CD8-positive, alpha-beta memory T cell (primary cell): Measurements from ENCODE around the gene MED27. TPM values are rescaled to one million over a fixed set of nuclear protein-coding genes. Genes with fewer than 3 reads are reported as not detected.

Source experiments
- CTCF ChIA-PET: fragments of 350-600 bp; sonication (Branson Sonifier 250); formaldehyde crosslinking; loops from one replicate; lab custom pipeline; 2021; ENCODE audit warnings: antibody characterized with exemption; lab: Charles Lee
- POLR2A ChIA-PET: fragments of 350-600 bp; sonication (Branson Sonifier 250); formaldehyde crosslinking; loops from one replicate; lab custom pipeline; 2021; ENCODE audit warnings: antibody characterized with exemption; lab: Charles Lee
- DNase-seq, 5 donors: peaks; one replicate each; pipeline versions ENCODE4 v3.0.0 to v3.0.0-alpha.2; 2020 to 2022; ENCODE audit warnings: mixed read lengths in 1 of 5
- H3K27ac ChIP-seq: one replicate; pipeline ENCODE4 v1.7.0; 2013; ENCODE audit warnings: low read depth, mild to moderate bottlenecking, low read length, moderate library complexity
- H3K27me3 ChIP-seq: 2 replicates; pipeline ENCODE4 v1.7.0; 2013; ENCODE audit warnings: low read length, mild to moderate bottlenecking; ENCODE audit not compliant: insufficient read depth, poor library complexity, severe bottlenecking
- H3K36me3 ChIP-seq: 2 replicates; pipeline ENCODE4 v1.7.0; 2013; ENCODE audit warnings: mild to moderate bottlenecking, low read length, moderate library complexity; ENCODE audit not compliant: insufficient read depth
- H3K4me1 ChIP-seq: 2 replicates; pipeline ENCODE4 v1.7.0; 2013; ENCODE audit warnings: mild to moderate bottlenecking, low read length, moderate library complexity; ENCODE audit not compliant: insufficient read depth
- H3K4me3 ChIP-seq: 2 replicates; pipeline ENCODE4 v1.7.0; 2013; ENCODE audit warnings: mild to moderate bottlenecking, low read length
- H3K9me3 ChIP-seq: 2 replicates; pipeline ENCODE4 v1.7.0; 2013; ENCODE audit warnings: mild to moderate bottlenecking, low read length
- H3K27ac Mint-ChIP-seq, 8 donors: one replicate each; pipeline ENCODE4 v1.8.0; 2020 to 2021; ENCODE audit warnings: mixed read lengths in 8 of 8, mild to moderate bottlenecking in 6 of 8, inconsistent platforms in 3 of 8, moderate library complexity in 3 of 8
- H3K27me3 Mint-ChIP-seq, 2 donors: one replicate each; pipeline ENCODE4 v1.8.0; 2020 to 2021; ENCODE audit warnings: mixed read lengths in 2 of 2, mild to moderate bottlenecking in 1 of 2, moderate library complexity in 1 of 2
- H3K36me3 Mint-ChIP-seq, 3 donors: one replicate each; pipeline ENCODE4 v1.8.0; 2020 to 2021; ENCODE audit warnings: mixed read lengths in 3 of 3, inconsistent platforms in 1 of 3, mild to moderate bottlenecking in 1 of 3
- H3K4me1 Mint-ChIP-seq, 3 donors: one replicate each; pipeline ENCODE4 v1.8.0; 2020 to 2021; ENCODE audit warnings: mixed read lengths in 3 of 3, inconsistent platforms in 1 of 3, mild to moderate bottlenecking in 1 of 3
- H3K4me3 Mint-ChIP-seq, 7 donors: one replicate each; pipeline ENCODE4 v1.8.0; 2020 to 2021; ENCODE audit warnings: mixed read lengths in 7 of 7, mild to moderate bottlenecking in 6 of 7, moderate library complexity in 4 of 7, inconsistent platforms in 2 of 7
- H3K9me3 Mint-ChIP-seq, 5 donors: one replicate each; pipeline ENCODE4 v1.8.0; 2020 to 2022; ENCODE audit warnings: mixed read lengths in 5 of 5, mild to moderate bottlenecking in 3 of 5, moderate library complexity in 2 of 5, inconsistent platforms in 1 of 5
- polyA plus RNA-seq: library from polyadenylated mRNA; unstranded; fragments of 300-500 nt; fragmentation: Illumina TruSeq; gene quantifications from one replicate; pipeline ENCODE4 v1.2.3, GENCODE V29; 2021
- total RNA-seq, 2 experiments: library from RNA; stranded (reverse); gene quantifications; one replicate each; pipeline ENCODE4 v1.2.3, GENCODE V29; 2021

Gene MED27
- total and polyA plus RNA-seq, 3 experiments from 2014 or later = 31.6 to 39.7 (median 35.9) TPM

DNA sequence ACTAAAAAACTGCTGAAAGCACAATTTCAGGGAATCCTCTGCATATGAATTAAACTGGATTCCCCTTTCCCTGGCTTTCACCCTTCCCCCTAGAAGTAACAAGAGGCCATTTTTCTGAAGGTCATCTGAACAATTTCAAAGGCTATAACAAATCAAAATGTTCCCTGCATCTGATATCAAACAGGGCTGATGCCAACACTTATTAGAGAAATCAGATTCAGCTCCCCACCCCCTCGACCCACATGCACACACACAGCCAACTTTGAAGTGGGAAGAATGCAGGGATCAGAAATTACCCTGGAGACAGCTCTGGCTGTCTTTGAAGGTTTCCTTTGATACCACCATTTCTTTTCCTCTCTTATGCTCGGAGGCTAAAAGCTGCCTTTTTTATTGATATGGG lies 190.7 kb downstream of the MED27 start:
- POLR2A ChIA-PET = no interaction called here
- Mint-ChIP-seq H3K9me3 (no peaks in the 10 kb centered on the region), H3K27me3 (no peaks in the 10 kb centered on the region), H3K4me1 (no peaks in the 10 kb centered on the region), H3K4me3 (no peak overlapping the region), H3K27ac (no peak overlapping the region), H3K36me3 (peaks cover 0 to 72% (median 27%) of the 10 kb centered on the region in 3 donors)
- Histone ChIP-seq H3K27me3 (no peaks in the 10 kb centered on the region), H3K9me3 (no peaks in the 10 kb centered on the region), H3K4me1 (no peaks in the 10 kb centered on the region), H3K4me3 (no peak overlapping the region), H3K36me3 (peaks cover 4% of the 10 kb centered on the region), H3K27ac (no peak overlapping the region)
- DNase-seq = no peak
- CTCF ChIA-PET = no interaction called here

- Mint-ChIP-seq H3K4me1 (no peaks in the 10 kb centered on the region), H3K27me3 (no peaks in the 10 kb centered on the region), H3K27ac (no peak overlapping the region), H3K9me3 (no peaks in the 10 kb centered on the region), H3K4me3 (no peak overlapping the region), H3K36me3 (peaks cover 0 to 70% (median 26%) of the 10 kb centered on the region in 3 donors)
- Histone ChIP-seq H3K9me3 (no peaks in the 10 kb centered on the region), H3K27me3 (no peaks in the 10 kb centered on the region), H3K4me3 (no peak overlapping the region), H3K4me1 (no peaks in the 10 kb centered on the region), H3K36me3 (peaks cover 4% of the 10 kb centered on the region), H3K27ac (no peak overlapping the region)
- DNase-seq = no peak
- ChIA-PET CTCF (no interaction called here), POLR2A (no interaction called here)
Measured at GRCh38 chr9:131887680-131888079, 192.0 kb downstream of the MED27 start.

DNA sequence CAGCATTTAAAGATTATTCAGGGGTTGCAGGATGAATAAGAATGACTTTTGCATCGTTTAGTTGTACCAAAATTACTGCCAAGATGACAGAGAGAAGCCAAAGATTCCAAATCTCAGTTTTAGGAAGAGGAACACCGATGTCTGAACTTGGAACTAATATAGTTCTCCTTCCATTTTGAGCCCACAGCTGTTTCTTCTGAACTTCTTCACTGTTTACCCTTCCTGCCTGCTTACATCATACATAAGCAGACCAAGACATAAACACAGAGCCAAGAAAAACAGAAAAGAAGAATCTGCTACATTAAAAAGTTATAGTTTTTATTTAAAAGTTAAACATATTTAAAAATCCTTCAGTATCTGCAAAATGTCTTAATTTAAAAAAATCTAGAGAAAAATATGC lies 192.8 kb downstream of the MED27 start:
- peak overlapping the region in 1 of 8 donors; percentile 77 for H3K27ac Mint-ChIP-seq
- H3K36me3 ChIP-seq = peaks cover 1% of the 10 kb centered on the region

GRCh38 chr9:131885144-131885609 lies 194.5 kb downstream of the MED27 start:
- Histone ChIP-seq H3K36me3 (no peaks in the 10 kb centered on the region), H3K27ac (no peak overlapping the region), H3K27me3 (no peaks in the 10 kb centered on the region), H3K9me3 (no peaks in the 10 kb centered on the region), H3K4me1 (no peaks in the 10 kb centered on the region), H3K4me3 (no peak overlapping the region)
- POLR2A ChIA-PET = no interaction called here
- Mint-ChIP-seq H3K36me3 (peaks cover 0 to 56% (median 13%) of the 10 kb centered on the region in 3 donors), H3K27ac (peak overlapping the region in 1 of 8 donors; percentile 77), H3K4me3 (no peak overlapping the region), H3K4me1 (no peaks in the 10 kb centered on the region), H3K27me3 (no peaks in the 10 kb centered on the region), H3K9me3 (no peaks in the 10 kb centered on the region)
- no peak for DNase-seq
- CTCF ChIA-PET = no interaction called here

More for the DNA sequence above, 192.8 kb downstream of the MED27 start:
- Mint-ChIP-seq H3K36me3 (peaks cover 0 to 68% (median 23%) of the 10 kb centered on the region in 3 donors), H3K9me3 (no peaks in the 10 kb centered on the region), H3K4me3 (no peak overlapping the region), H3K4me1 (no peaks in the 10 kb centered on the region), H3K27me3 (no peaks in the 10 kb centered on the region)
- DNase-seq = no peak
- POLR2A ChIA-PET = no interaction called here
- H3K4me1 ChIP-seq = no peaks in the 10 kb centered on the region
- no peaks in the 10 kb centered on the region for H3K9me3 ChIP-seq
- H3K27ac ChIP-seq = no peak overlapping the region
- H3K4me3 ChIP-seq = no peak overlapping the region
- CTCF ChIA-PET = no interaction called here
- no peaks in the 10 kb centered on the region for H3K27me3 ChIP-seq

DNA sequence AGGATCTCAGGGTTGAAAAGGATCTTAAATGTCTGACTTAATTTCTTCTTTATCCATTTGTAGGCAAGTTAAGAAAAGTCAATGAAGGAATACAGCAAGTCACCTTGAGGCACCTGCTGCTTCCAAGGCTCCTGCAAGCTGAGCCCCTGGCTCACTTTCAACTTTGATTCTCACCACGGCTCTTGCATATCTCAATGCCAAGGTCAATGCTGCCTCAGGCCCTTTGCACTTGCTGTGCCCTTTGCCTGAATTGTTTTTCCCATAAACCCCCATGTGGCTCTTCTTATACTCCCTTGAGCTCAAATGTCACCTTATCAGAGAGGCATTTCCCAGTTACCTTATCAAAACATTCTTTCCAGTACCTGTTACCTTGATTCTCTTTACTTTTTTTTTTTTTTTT lies 195.4 kb downstream of the MED27 start:
- Histone ChIP-seq H3K27me3 (no peaks in the 10 kb centered on the region), H3K4me3 (no peak overlapping the region), H3K27ac (no peak overlapping the region), H3K4me1 (no peaks in the 10 kb centered on the region), H3K9me3 (no peaks in the 10 kb centered on the region), H3K36me3 (no peaks in the 10 kb centered on the region)
- peaks cover 0 to 51% (median 10%) of the 10 kb centered on the region in 3 donors for H3K36me3 Mint-ChIP-seq
- no peaks in the 10 kb centered on the region for H3K27me3 Mint-ChIP-seq
- DNase-seq = no peak
- H3K4me1 Mint-ChIP-seq = no peaks in the 10 kb centered on the region
- CTCF ChIA-PET = no interaction called here
- no peak overlapping the region for H3K27ac Mint-ChIP-seq
- no peaks in the 10 kb centered on the region for H3K9me3 Mint-ChIP-seq
- POLR2A ChIA-PET = no interaction called here
- H3K4me3 Mint-ChIP-seq = no peak overlapping the region

DNA sequence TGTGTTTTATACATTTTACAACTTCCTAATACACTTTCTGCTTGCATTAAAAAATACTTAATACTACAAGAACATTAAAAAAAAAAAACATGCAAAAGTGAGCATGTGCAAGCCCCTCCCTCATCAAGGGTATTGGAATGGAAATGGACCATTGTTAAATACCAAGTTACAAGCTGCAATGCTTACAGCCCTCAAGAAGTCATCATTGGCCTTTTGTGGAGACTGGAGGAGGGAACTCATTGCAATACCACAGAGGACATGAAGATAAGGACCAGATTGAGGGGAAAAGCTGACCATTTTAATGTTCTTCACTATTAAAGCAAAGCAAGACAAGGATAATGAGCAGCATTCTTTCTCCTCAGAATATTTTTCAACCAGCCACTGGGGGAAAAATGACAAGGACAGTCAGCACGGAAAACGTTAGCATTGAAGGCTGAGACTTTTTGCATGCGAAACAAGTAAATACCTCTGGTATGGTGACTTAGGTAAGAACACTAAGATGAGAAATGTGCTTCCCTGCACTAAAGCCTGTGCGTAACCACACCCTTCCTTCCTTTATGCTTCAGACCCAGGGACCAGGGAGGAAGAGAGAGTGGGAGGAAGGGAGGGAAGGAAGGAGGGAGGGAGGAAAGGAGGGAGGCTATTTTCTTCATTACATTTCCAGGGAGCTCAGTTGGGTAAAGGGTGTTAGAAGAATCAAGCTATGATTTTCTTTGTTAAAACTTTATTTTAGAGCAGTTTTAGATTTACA lies 198.7 kb downstream of the MED27 start:
- Histone ChIP-seq H3K9me3 (no peaks in the 10 kb centered on the region), H3K4me3 (no peak overlapping the region), H3K36me3 (no peaks in the 10 kb centered on the region), H3K27ac (no peak overlapping the region), H3K4me1 (no peaks in the 10 kb centered on the region), H3K27me3 (no peaks in the 10 kb centered on the region)
- H3K9me3 Mint-ChIP-seq = no peaks in the 10 kb centered on the region
- H3K4me3 Mint-ChIP-seq = no peak overlapping the region
- CTCF ChIA-PET = no interaction called here
- H3K27ac Mint-ChIP-seq = peak overlapping the region in 2 of 8 donors; percentile 15 to 77
- H3K36me3 Mint-ChIP-seq = peaks cover 0 to 43% (median 3%) of the 10 kb centered on the region in 3 donors
- H3K27me3 Mint-ChIP-seq = no peaks in the 10 kb centered on the region
- DNase-seq = no peak
- POLR2A ChIA-PET = no interaction called here
- H3K4me1 Mint-ChIP-seq = peaks cover 2 to 11% (median 4%) of the 10 kb centered on the region in 3 donors

DNA sequence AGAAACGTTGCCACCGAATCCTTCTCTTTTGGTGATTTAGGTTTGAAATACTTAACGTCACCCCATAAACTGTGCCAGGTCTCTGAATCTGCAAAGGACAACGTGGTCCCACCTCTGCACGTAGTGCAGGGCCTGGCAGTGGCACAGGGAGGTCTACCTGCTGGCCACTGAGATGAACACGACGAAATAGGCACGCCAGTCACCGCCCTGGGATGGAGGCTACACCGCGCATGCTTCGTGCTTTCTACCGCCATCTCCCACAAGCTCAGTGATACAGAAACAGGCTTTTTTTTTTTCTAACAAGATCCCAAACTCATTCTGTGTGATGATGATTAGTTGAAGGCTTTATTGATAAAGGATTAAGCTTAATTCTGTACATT lies 199.8 kb downstream of the MED27 start:
- H3K36me3 ChIP-seq = no peaks in the 10 kb centered on the region
- H3K9me3 Mint-ChIP-seq = no peaks in the 10 kb centered on the region
- no peaks in the 10 kb centered on the region for H3K9me3 ChIP-seq
- no peak overlapping the region for H3K27ac Mint-ChIP-seq
- no peaks in the 10 kb centered on the region for H3K4me1 ChIP-seq
- DNase-seq = no peak
- H3K27me3 ChIP-seq = no peaks in the 10 kb centered on the region
- H3K27ac ChIP-seq = no peak overlapping the region
- ChIA-PET POLR2A (no interaction called here), CTCF (no interaction called here)
- no peak overlapping the region for H3K4me3 Mint-ChIP-seq
- H3K4me1 Mint-ChIP-seq = peaks cover 2 to 12% (median 5%) of the 10 kb centered on the region in 3 donors
- H3K27me3 Mint-ChIP-seq = no peaks in the 10 kb centered on the region
- no peak overlapping the region for H3K4me3 ChIP-seq
- peaks cover 0 to 42% (median 3%) of the 10 kb centered on the region in 3 donors for H3K36me3 Mint-ChIP-seq

GRCh38 chr9:131879181-131879910 lies 200.3 kb downstream of the MED27 start:
- Histone ChIP-seq H3K36me3 (no peaks in the 10 kb centered on the region), H3K4me3 (no peak overlapping the region), H3K9me3 (no peaks in the 10 kb centered on the region), H3K27ac (no peak overlapping the region), H3K27me3 (no peaks in the 10 kb centered on the region), H3K4me1 (no peaks in the 10 kb centered on the region)
- POLR2A ChIA-PET = no interaction called here
- no peaks in the 10 kb centered on the region for H3K27me3 Mint-ChIP-seq
- H3K27ac Mint-ChIP-seq = peak overlapping the region in 1 of 8 donors; percentile 22
- peaks cover 0 to 41% (median 3%) of the 10 kb centered on the region in 3 donors for H3K36me3 Mint-ChIP-seq
- peaks cover 2 to 12% (median 5%) of the 10 kb centered on the region in 3 donors for H3K4me1 Mint-ChIP-seq
- CTCF ChIA-PET = no interaction called here
- H3K4me3 Mint-ChIP-seq = no peak overlapping the region
- H3K9me3 Mint-ChIP-seq = no peaks in the 10 kb centered on the region
- DNase-seq = no peak
